ENCODE data around the gene PIGQ. TPM values are rescaled to one million over a fixed set of nuclear protein-coding genes. Genes with fewer than 3 reads are reported as not detected.

Gene PIGQ
- total RNA-seq, 1 experiment from 2014 or later, result 38.8 TPM

GRCh38 chr16:617855-618254, 48.1 kb downstream of the PIGQ start:
- in situ Hi-C loops (cut with HindIII; ENCODE audit: low sequenced_read_pairs), result no loop called here
- no peak for DNase-seq (ENCODE audit: low spot score)

DNA sequence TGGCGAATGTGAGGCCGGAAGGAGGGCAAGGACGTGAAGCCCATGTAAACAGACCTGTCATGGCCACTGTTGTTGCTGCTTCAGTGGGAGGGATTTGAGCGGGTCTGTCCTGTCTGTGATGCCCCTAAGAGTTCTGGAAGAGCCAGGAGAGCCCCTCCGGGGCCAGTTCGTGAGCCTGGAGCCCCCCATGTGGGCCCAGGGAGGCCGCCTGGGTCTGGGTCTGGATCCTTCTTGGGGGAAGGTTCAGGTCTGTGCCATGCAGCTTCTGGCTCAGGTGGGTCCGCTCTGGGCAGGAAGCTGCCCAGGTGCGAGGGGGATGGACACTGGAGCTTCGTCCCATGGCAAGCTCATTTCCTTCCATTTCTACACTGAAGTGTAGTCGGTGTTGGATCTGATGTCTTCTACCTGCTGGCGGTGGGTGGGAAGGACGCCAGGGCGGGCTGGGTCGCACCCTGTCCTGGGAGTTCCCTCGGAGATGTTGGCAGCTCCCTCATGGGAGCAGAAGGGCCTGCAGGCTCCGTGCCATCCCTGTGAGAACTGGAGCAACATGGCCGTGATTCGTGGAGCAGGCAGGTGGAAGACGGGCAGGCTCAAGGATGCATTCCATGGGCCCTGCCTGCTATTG, 49.8 kb downstream of the PIGQ start:
- in situ Hi-C loops (cut with HindIII; ENCODE audit: low sequenced_read_pairs), result no loop called here
- peak; percentile 92 for DNase-seq (ENCODE audit: low spot score)

- peak; percentile 48 for DNase-seq (ENCODE audit: low spot score)
- in situ Hi-C loops (cut with HindIII; ENCODE audit: low sequenced_read_pairs), result no loop called here
These were observed 51.1 kb downstream of the PIGQ start for GRCh38 chr16:620700-621525.

- DNase-seq (ENCODE audit: low spot score), result peak; percentile 86
- in situ Hi-C loops (cut with HindIII; ENCODE audit: low sequenced_read_pairs), result no loop called here
These were observed 51.8 kb downstream of the PIGQ start for GRCh38 chr16:621526-622105.

GRCh38 chr16:622920-623280, 53.1 kb downstream of the PIGQ start:
- no peak for DNase-seq (ENCODE audit: low spot score)
- in situ Hi-C loops (cut with HindIII; ENCODE audit: low sequenced_read_pairs), result no loop called here

DNA sequence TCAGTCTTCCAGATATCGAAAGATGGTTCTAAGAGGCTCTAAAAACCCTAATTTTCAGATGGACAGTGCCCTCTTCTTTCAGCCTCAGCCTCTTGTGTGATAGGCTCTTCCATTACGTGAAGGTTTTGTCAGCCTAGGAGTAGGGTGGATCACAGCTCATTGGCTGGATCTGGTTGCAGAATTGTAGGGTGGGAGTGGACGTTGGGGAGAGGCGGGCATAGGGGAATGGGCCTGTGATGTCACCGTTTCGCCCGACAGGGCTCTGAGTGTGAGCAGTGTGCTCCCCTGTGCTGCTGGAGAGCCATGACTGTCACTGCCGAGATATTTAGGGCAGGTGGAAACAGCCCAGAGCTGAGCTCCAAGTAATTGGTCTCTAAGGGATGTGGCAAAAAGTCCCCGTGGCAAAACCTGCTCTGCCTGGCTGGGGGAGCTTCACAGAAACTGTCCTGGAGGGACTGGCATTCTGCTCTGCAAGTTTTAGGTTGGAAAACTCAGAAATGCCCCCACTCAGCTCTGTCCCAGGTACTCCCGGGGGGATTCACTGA, 54.8 kb downstream of the PIGQ start:
- in situ Hi-C loops (cut with HindIII; ENCODE audit: low sequenced_read_pairs), result no loop called here
- DNase-seq (ENCODE audit: low spot score), result peak; percentile 36

DNA sequence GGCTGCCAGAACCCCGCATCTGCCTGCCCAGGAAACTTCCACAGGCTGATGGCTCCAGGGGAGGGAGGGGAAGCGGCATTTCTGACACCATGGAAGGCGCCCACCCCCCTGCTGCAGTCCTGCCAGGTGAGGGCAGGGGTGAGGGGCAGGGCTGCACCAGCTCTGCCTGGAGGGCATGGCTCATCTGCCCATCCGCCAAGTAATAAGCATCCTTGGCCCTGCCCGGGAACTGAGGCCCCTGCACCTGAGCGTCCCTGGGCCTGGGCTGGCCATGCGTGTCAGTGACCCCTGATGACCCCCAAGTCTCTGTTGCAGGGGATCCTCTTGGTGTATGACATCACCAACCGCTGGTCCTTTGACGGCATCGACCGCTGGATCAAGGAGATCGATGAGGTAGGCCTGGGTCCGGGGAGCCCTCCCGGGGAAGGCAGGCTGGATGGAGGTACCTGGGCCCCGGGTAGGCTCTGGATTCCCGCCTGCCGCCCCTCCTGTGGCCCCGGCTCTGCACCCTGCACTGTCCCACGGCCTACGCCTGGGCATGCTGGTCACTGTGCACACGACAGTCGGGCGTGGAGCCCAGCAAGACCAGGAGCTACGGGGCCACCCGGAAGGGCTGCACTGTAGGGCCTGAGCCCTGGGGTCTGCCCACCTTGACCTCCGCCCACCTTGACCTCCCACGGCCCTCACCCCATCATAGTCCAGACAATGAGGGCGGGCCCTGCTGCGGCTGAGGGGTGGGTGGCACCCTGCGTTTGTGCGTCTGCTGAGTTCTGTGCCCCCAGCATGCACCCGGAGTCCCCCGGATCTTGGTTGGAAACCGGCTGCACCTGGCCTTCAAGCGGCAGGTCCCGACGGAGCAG, 55.6 kb downstream of the PIGQ start:
- no peak for DNase-seq (ENCODE audit: low spot score)
- in situ Hi-C loops (cut with HindIII; ENCODE audit: low sequenced_read_pairs), result no loop called here

DNA sequence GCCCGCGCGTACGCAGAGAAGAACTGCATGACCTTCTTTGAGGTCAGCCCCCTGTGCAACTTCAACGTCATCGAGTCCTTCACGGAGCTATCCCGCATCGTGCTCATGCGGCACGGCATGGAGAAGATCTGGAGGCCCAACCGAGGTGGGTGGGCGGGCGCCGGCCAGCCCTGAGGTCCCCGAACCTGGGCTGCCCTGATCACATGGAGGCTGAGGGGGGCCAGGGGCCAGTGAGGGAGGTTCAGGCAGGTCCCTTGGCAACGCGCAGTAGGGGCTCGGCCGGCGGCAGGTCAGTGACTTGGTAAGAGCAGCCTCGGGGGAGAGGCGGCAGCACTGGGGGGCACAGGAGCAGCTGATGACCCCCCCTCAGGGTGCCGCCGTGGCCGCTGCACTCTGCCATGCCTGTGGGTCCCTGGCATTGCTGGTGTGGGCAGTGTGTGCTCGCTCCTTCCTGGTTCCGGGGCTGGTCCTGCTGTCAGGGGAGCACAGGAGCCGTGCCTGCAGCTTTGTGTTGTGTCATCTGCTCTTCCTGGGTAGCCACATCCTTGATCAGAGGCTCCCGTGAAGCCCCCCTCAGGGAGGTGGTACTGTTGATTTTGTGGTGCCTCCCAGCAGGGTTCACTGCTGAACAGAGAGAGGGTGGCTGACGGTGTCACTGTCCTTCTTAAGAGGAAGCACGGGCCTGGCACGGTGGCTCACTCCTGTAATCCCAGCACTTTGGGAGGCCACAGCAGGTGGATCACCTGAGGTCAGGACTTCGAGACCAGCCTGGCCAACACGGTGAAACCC, 56.4 kb downstream of the PIGQ start:
- DNase-seq (ENCODE audit: low spot score), result no peak
- in situ Hi-C loops (cut with HindIII; ENCODE audit: low sequenced_read_pairs), result no loop called here

DNA sequence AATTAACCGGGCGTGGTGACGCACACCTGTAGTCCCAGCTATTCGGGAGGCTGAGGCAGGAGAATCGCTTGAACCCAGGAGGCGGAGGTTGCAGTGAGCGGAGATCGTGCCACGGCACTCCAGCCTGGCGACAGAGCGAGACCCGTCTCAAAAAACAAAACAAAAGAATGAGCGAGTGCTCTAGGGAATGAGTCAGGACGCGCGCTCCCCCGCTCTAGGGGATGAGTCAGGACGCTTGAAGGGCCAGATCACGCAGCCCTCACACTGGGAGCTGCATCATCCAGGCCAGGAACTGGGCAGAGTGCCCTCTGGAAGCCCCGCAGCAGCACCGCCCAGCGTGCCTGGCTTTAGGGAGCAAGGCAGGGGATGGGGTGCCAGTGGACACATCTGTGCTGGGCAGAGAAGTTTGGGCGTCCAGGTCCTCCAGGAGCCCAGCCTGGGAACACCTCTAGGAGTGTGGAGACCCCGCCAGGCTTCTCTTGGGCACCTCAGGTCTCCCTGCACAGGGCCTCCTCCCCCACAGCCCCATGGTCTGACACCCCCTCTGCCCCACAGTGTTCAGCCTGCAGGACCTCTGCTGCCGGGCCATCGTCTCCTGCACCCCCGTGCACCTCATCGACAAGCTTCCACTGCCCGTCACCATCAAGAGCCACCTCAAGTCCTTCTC, 57.2 kb downstream of the PIGQ start:
- in situ Hi-C loops (cut with HindIII; ENCODE audit: low sequenced_read_pairs), result no loop called here
- DNase-seq (ENCODE audit: low spot score), result no peak

DNA sequence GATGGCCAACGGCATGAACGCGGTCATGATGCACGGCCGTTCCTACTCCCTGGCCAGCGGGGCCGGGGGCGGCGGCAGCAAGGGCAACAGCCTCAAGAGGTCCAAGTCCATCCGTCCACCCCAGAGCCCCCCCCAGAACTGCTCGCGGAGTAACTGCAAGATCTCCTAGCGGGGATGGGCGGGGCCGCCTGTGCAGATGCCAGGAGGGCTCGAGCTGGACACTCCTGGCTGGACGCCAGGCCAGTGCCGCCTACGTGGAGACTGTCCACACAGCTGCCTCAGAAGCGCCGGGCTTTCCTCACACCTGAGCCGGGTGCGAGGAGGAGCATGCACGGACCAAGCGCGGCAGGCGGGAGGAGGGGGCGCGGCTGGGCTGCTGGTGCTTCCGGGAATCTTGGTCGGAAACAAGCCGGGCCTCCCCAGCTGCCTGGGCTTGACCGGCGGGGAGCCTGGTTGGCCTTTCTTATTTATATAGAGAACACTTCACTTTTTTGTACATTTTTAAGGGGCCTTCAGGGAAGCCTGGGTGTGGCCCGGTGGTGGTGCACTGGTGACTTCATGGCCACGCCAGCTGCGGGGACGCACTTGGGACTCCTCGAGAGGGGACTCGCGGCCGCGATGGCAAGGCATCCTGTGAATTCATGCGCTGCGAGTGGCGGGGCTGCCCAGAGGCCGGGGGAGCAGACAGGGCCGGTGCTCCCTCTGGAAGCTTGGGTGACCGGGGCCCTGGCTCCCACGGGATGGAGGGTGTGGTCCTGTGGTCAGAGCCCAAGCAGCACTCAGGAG, 57.9 kb downstream of the PIGQ start:
- in situ Hi-C loops (cut with HindIII; ENCODE audit: low sequenced_read_pairs), result no loop called here
- no peak for DNase-seq (ENCODE audit: low spot score)

GRCh38 chr16:628321-629061, 58.7 kb downstream of the PIGQ start:
- DNase-seq (ENCODE audit: low spot score), result no peak
- in situ Hi-C loops (cut with HindIII; ENCODE audit: low sequenced_read_pairs), result no loop called here

- DNase-seq (ENCODE audit: low spot score), result peak; percentile 79
- in situ Hi-C loops (cut with HindIII; ENCODE audit: low sequenced_read_pairs), result no loop called here
These were observed 59.5 kb downstream of the PIGQ start for GRCh38 chr16:629185-629832.

DNA sequence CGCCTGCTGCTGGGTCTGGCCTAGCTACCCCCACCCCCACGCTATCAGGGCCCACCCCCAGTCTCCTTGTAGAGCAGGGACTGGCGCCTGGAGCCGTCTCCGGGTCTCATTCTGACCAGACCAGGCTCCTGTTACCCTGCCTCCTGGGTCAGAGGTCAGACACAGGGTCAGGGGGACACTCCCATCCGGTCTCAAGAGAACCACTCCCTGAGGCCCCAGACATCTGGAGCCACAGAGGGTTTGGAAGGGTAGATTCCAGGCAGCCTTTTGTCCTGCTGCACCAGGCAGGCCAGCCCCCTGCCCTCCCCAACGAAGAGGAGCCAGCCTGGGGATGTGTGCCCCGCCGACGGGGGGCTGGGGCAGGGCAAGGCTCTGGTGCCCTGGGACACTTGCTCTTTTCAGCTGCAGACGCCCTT, 60.1 kb downstream of the PIGQ start:
- in situ Hi-C loops (cut with HindIII; ENCODE audit: low sequenced_read_pairs), result no loop called here
- DNase-seq (ENCODE audit: low spot score), result peak; percentile 55

- in situ Hi-C loops (cut with HindIII; ENCODE audit: low sequenced_read_pairs), result no loop called here
- DNase-seq (ENCODE audit: low spot score), result no peak
These were observed 60.6 kb downstream of the PIGQ start for GRCh38 chr16:630249-630814.

GRCh38 chr16:630815-631405, 61.1 kb downstream of the PIGQ start, which contains the start of gene WFIKKN1:
Gene WFIKKN1 (plus strand): TSS chr16:630985. CDS start chr16:631254, 269 bp downstream.
- no peak for DNase-seq (ENCODE audit: low spot score)

More at GRCh38 chr16:630815-631405, 61.1 kb downstream of the PIGQ start, which contains the start of gene WFIKKN1:
- in situ Hi-C loops (cut with HindIII; ENCODE audit: low sequenced_read_pairs), result no loop called here
